ENCODE results near the gene SEC23A. TPM values are rescaled to one million over a fixed set of nuclear protein-coding genes. Genes with fewer than 3 reads are reported as not detected.
"Not testable (repeated sequence)": the region's sequence is repeated elsewhere in the genome, so short reads cannot be mapped to it uniquely, and the experiment has no call there.

SEC23A gene
- total and polyA plus RNA-seq, 2 of the 8 experiments (the other 6 are each of a cell fraction or from before 2014, with no cell fraction given), result 30.9 to 58.2 TPM

- H3K4me3 ChIP-seq (ENCODE audit: extremely low read depth in 1 of 4, insufficient read depth in 2 of 4, low read depth in 3 of 4, low read length in 4 of 4); H3K27ac ChIP-seq (ENCODE audit: low read depth, low read length); H2AK5ac ChIP-seq (ENCODE audit: low read depth, low read length); H3K4ac ChIP-seq (replicated peaks; ENCODE audit: insufficient read length, low read depth, low read length); H3K9ac ChIP-seq (replicated peaks in 1 of 4; ENCODE audit: extremely low read depth in 1 of 4, low read depth in 3 of 4, low read length in 3 of 4); H3K9me3 ChIP-seq (ENCODE audit: insufficient read depth in 2 of 2, low read depth in 1 of 2, low read length in 1 of 2); CTCF ChIA-PET (ENCODE audit: partially characterized antibody); H3K4me2 ChIP-seq (ENCODE audit: insufficient read depth in 1 of 2, low read depth in 2 of 2, low read length in 2 of 2); H3K4me1 ChIP-seq (replicated peaks in 1 of 4; ENCODE audit: control insufficient read depth in 3 of 4, insufficient read depth in 4 of 4, low read length in 3 of 4); H2BK15ac ChIP-seq (ENCODE audit: low read length); H3K23ac ChIP-seq (ENCODE audit: insufficient read length); H2BK20ac ChIP-seq (ENCODE audit: low read length); H3K56ac ChIP-seq (replicated peaks; ENCODE audit: insufficient read length, low read depth, low read length); H3K79me2 ChIP-seq (ENCODE audit: control insufficient read depth in 1 of 2, insufficient read depth in 2 of 2, low read length in 2 of 2); H4K8ac ChIP-seq (ENCODE audit: extremely low read depth, insufficient read depth, low read length); H4K91ac ChIP-seq (replicated peaks; ENCODE audit: insufficient read length, low read length); H3K23me2 ChIP-seq (ENCODE audit: low read depth, low read length); H2BK5ac ChIP-seq (ENCODE audit: low read depth, low read length); DNase-seq (ENCODE audit: low read depth in 1 of 2, low spot score in 2 of 2); H4K20me1 ChIP-seq (replicated peaks in 1 of 2; ENCODE audit: control insufficient read depth in 1 of 2, insufficient read depth in 2 of 2, low read length in 2 of 2); H2AFZ ChIP-seq (ENCODE audit: low read length); H4K5ac ChIP-seq (ENCODE audit: insufficient read length, low read depth, low read length); H3K27me3 ChIP-seq (replicated peaks in 1 of 4; ENCODE audit: control insufficient read depth in 3 of 4, extremely low read depth in 1 of 4, insufficient read depth in 3 of 4, low read length in 3 of 4); H3K14ac ChIP-seq (ENCODE audit: insufficient read length); H2BK120ac ChIP-seq (replicated peaks; ENCODE audit: low read depth, low read length); H3K79me1 ChIP-seq (ENCODE audit: low read depth, low read length); FAIRE-seq; H2BK12ac ChIP-seq (ENCODE audit: low read depth, low read length); H3K18ac ChIP-seq (ENCODE audit: extremely low read depth, low read length): not testable (repeated sequence)
- peaks cover 2 to 54% (median 19%) of the 10 kb centered on the region in 4 experiments; a peak in 7 of 8 replicates for H3K36me3 ChIP-seq (ENCODE audit: control insufficient read depth in 2 of 4, insufficient read depth in 4 of 4, low read length in 3 of 4)
- POLR2A ChIA-PET (ENCODE audit: partially characterized antibody), result interaction anchor here (0.6 kb wide), 1 partner anchor 165 kb away, joined by 3 read pairs; no protein-coding TSS in a partner anchor
- WGBS, 2 experiments (ENCODE audit: extremely low coverage in 1 of 2, insufficient coverage in 1 of 2, insufficient read length in 1 of 2, insufficient replicate concordance in 2 of 2, low coverage in 1 of 2, low lambda C conversion rate in 2 of 2, missing lambda C conversion rate in 1 of 2), result 89% methylated on average over 6 of the region's 6 CpGs; no CpG with 5 or more reads in 1 of the 2 experiments
Measured at GRCh38 chr14:39045889-39046288, 57.1 kb downstream of the SEC23A start.

Measured in H1 (cell line).